Measurements from ENCODE around the gene KYAT1.

The KYAT1 gene

GRCh38 chr9:128786681-128787601 lies 94.8 kb downstream of the KYAT1 start, which contains the start of gene TBC1D13:
TSS of gene TBC1D13 (plus strand) at chr9:128787253. CDS start at chr9:128787354, 101 bp downstream.
- peak; percentile 80 to 88 (median 83) for DNase-seq (ENCODE audit: low read depth in 2 of 3, low spot score in 2 of 3)

- DNase-seq (ENCODE audit: low read depth in 2 of 3, low spot score in 2 of 3) = no peak
Measured at GRCh38 chr9:128785427-128785826, 96.3 kb downstream of the KYAT1 start.

Measured in activated CD8-positive, alpha-beta memory T cell treated with anti-CD3 and anti-CD28 coated beads for 48 hours (primary cell).